Vagina (tissue), 2 donors: ENCODE data around the gene FAM180A.

ENCODE experiments used
- CTCF ChIP-seq, 3 experiments: fragments of 450-650 bp in 2 of 3; fragments of 200-600 bp in 1 of 3; sonication (generic) in 1 of 3; IDR thresholded peaks; one replicate each; pipeline ENCODE4 v1.5.1; 2017 to 2019; ENCODE audit warnings: antibody characterized with exemption in 3 of 3, mild to moderate bottlenecking in 2 of 3, moderate library complexity in 2 of 3
- POLR2A ChIP-seq, 2 donors: fragments of 450-650 bp; IDR thresholded peaks; one replicate each; pipeline ENCODE4 v1.6.1; 2017; ENCODE audit warnings: antibody characterized with exemption in 2 of 2, mild to moderate bottlenecking in 2 of 2, moderate library complexity in 2 of 2

- TF ChIP-seq CTCF (IDR thresholded peaks at IDR 0.05): no peak
- no peak for TF ChIP-seq POLR2A (IDR thresholded peaks at IDR 0.05)
Observed at GRCh38 chr7:135768064-135768463, 19.5 kb upstream of the FAM180A start.
